Hepatocyte (in vitro differentiated cells): ENCODE measurements around the gene IKZF4.

Experiments
- CTCF ChIP-seq: fragments of 200-600 bp; sonication (generic); IDR thresholded peaks from 2 replicates; pipeline ENCODE4 v1.5.1; 2016; ENCODE audit warnings: antibody characterized with exemption, mild to moderate bottlenecking; ENCODE audit not compliant: poor library complexity
- EZH2phosphoT487 ChIP-seq: fragments of 200-600 bp; sonication (generic); IDR thresholded peaks from one replicate; pipeline ENCODE4 v1.6.1; 2018; ENCODE audit warnings: antibody characterized with exemption, mild to moderate bottlenecking, low read depth, moderate library complexity; ENCODE audit not compliant: unreplicated experiment, severe bottlenecking

- TF ChIP-seq CTCF: no peak
- TF ChIP-seq EZH2phosphoT487: no peak
These were observed 29.7 kb upstream of the IKZF4 start for GRCh38 chr12:55991110-55991509.
